HG03159 (cell line): ENCODE results near the gene TLE2.
"Not testable (repeated sequence)": the region's sequence is repeated elsewhere in the genome, so short reads cannot be mapped to it uniquely, and the experiment has no call there.

ENCODE experiments used
- ATAC-seq: cut with Tn5 transposase; IDR thresholded peaks from one replicate; pipeline ENCODE4 v1.9.1; 2021; ENCODE audit warnings: mild to moderate bottlenecking, moderate library complexity; ENCODE audit not compliant: unreplicated experiment

Gene TLE2

GRCh38 chr19:3056417-3057088 lies 27.5 kb upstream of the TLE2 start:
- no peak for ATAC-seq

GRCh38 chr19:3055741-3056416 lies 26.8 kb upstream of the TLE2 start:
- ATAC-seq = no peak

- ATAC-seq = no peak
These were observed 26.1 kb upstream of the TLE2 start for GRCh38 chr19:3054972-3055740.

- ATAC-seq = no peak
These were observed 25.3 kb upstream of the TLE2 start for GRCh38 chr19:3054265-3054971.

- no peak for ATAC-seq
These were observed 24.7 kb upstream of the TLE2 start for GRCh38 chr19:3053780-3054179.

- no peak for ATAC-seq
These were observed 24.1 kb upstream of the TLE2 start for GRCh38 chr19:3053218-3053621.

- not testable (repeated sequence) for ATAC-seq
These were observed 20.9 kb upstream of the TLE2 start for GRCh38 chr19:3050016-3050415.

GRCh38 chr19:3049089-3049488 lies 20.0 kb upstream of the TLE2 start:
- ATAC-seq = no peak

- no peak for ATAC-seq
These were observed 19.1 kb upstream of the TLE2 start for GRCh38 chr19:3048190-3048533.

GRCh38 chr19:3047496-3048189 lies 18.6 kb upstream of the TLE2 start:
- ATAC-seq = no peak

GRCh38 chr19:3046698-3047495 lies 17.8 kb upstream of the TLE2 start:
- ATAC-seq = no peak

GRCh38 chr19:3045885-3046697 lies 17.0 kb upstream of the TLE2 start:
- no peak for ATAC-seq

GRCh38 chr19:3045191-3045590 lies 16.1 kb upstream of the TLE2 start:
- ATAC-seq = no peak

GRCh38 chr19:3042621-3043267 lies 13.7 kb upstream of the TLE2 start:
- no peak for ATAC-seq

- no peak for ATAC-seq
These were observed 12.9 kb upstream of the TLE2 start for GRCh38 chr19:3041761-3042620.

GRCh38 chr19:3041327-3041726 lies 12.2 kb upstream of the TLE2 start:
- no peak for ATAC-seq

GRCh38 chr19:3039641-3040077 lies 10.6 kb upstream of the TLE2 start:
- no peak for ATAC-seq

GRCh38 chr19:3039125-3039524 lies 10.0 kb upstream of the TLE2 start:
- ATAC-seq = no peak
